Left renal pelvis (tissue), 4 donors: ENCODE measurements around the gene VAMP3. TPM values are rescaled to one million over a fixed set of nuclear protein-coding genes. Genes with fewer than 3 reads are reported as not detected.
"Not testable (repeated sequence)": the region's sequence is repeated elsewhere in the genome, so short reads cannot be mapped to it uniquely, and the experiment has no call there.

Source experiments
- DNase-seq, 4 donors: peaks; one replicate each; pipeline ENCODE4 v3.0.0-alpha.2; 2013; ENCODE audit warnings: low read depth in 4 of 4, low spot score in 3 of 4
- polyA plus RNA-seq, 4 donors: library from polyadenylated mRNA; unstranded; fragments of 120-200 nt; gene quantifications; one replicate each; pipeline ENCODE4 v1.2.1, GENCODE V29; 2013; ENCODE audit not compliant: insufficient read length in 4 of 4

The VAMP3 gene
- polyA plus RNA-seq, 4 donors = 100 to 116 (median 104) TPM

DNA sequence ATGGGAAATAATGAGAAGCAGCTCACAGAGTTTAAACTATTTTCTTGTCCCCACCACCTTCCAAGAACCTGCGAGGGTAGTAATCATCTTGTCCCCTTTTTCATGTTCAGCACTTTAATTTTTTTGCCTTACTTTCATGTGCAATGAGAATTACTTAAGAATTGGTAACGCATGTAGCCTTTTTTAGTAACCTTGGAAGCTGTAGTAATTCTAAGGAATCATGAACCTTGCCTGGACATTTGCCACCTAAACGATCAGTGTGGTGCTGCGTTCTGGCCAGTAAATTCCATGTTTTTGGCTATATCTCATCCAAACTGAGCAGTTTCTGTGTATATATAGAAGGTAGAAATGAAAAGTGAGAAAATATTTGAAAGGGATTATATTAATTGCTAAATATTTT is 3.9 kb upstream of the VAMP3 start:
- DNase-seq = no peak

DNA sequence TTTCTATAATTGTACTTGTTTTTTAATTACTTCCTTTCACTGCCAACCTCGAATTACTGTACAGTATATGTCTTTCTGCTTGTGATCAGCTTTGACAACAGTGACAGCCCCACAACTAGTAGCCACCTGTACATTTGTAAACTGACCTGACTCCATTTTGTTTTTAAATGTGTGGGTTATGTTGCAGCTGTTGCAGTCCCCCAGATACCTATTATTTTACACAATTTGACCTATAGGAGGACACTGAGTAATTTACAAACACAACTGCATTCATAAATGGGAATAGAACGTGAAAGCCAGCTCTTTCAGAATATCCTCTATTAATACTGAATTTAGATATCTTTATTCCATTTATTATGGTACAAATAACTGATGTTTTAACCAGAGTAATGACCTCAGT is 2.5 kb upstream of the VAMP3 start:
- no peak for DNase-seq

GRCh38 chr1:7769673-7770412 is 1.3 kb upstream of the VAMP3 start:
- no peak for DNase-seq

DNA sequence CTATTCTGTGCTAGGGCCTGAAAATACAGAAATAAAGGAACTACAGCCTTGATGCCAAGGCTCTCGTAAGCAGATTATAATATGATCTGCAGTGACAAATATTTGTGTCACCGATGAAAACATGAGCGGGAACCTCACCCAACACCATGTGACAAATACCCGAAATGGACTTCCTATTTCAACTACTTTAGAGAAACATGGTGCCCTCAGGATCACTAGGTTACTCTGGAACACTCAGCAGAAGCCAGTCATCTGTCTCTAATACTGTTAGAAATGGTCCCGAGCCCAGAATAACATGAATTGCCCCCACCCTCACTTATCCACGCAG is 463 bp upstream of the VAMP3 start:
- DNase-seq = no peak

DNA sequence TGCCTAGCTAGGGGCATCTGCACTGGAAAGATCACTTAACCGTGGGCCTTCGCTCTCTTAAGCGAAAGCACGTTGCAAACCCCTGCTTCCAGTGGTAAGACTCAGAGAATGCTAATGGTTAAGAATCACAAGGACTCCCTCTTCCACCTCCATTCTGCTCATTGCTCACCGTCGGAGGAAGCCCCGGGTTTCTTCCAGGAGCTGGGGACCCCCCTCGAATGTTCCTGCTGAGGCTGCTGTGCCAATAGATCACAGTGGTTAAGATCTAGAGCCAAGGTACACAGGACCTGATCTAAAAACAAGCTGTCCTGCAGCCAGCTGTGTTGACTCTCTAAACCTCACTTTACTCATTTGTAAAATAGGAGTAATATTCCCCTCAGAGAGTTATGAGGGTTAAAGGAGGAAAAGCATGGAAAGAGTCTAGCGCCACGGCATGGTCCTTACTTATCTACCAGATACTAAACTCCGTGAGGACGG is 765 bp downstream of the VAMP3 start:
- no peak for DNase-seq

DNA sequence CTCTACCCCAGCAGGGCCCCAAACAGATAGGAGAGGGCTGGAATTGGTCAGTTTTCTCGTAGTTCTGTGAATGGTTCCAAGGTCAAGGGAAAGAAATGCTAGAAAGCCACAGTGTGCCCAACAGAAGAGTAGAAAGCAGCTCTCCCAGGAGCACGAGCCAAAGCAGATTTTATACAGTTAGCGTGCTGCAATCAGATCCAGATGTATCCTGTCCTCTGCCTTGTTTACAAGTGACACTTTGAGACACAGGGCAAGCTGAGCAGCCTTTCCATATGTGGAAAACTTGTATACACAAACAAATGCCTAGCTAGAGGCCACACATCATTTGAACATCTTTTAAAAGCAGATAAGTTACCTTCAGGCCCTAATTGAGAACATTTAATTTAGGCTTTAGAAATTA is 6.5 kb downstream of the VAMP3 start:
- no peak for DNase-seq

- DNase-seq = no peak
Measured at GRCh38 chr1:7778133-7778628, 7.1 kb downstream of the VAMP3 start.

DNA sequence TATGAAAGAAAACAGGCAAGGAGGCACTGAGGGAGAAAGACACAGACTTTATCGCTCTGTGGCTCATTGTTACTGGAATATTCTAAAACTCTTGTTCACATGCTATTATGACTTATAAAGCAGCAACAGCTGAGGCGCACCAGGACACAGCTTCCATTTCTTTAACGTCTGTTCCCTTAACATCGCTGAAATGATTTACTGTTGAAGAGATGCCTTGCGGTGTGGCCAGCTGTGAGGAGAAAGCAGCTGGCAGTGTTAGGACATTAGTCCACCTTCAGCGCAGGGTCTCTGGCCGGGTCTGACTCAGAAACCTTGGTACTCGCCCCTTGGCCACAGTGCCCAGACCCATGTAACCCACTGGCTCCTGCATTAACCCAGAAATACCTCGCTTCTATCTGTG is 9.9 kb downstream of the VAMP3 start:
- DNase-seq = no peak

DNA sequence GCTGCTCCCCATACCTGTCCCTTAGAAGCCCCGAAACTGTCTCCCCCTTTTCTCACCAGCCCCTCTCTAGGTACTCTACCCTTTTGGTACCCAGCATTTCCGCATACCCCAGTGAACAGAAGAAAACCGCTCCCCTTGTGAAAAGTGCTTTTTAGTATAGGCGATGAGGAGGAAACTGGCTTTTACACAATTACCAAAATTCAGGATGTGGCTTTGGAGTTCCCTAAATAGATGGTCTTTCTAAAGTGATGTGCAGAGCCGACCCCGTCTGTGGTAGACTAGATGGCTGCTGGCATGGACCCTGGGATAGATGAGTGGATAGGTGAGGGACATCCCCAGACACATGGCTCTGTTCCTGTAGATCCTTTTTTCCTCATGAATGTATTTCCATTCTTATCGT is 10.4 kb downstream of the VAMP3 start:
- DNase-seq = no peak

DNA sequence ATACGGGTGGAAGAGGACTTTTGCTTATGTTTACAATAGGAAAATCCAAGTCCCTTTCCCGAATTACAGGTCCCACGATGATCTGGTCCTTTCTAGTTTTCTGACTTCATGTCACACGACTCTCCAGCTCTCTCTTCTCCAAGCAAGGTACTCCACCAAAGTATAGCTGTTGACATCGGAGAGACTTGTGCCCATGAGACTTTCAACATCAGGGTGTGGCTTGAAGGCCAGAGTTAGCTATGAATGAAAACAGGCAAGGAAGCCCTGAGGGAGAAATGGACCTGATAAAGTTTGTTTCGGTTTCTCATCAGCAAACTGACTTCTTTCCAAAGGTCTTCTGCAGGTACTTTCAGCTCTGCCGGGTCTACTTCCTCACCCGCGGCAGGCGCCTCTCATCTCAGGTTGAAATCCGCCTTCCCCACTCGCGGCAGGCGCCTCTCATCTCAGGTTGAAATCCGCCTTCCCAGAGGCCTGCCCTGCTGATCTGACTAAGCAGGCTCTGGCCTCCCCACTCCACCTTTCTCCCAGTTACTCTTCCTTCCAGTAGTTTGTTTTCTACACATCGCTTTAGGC is 10.9 kb downstream of the VAMP3 start:
- DNase-seq = no peak

DNA sequence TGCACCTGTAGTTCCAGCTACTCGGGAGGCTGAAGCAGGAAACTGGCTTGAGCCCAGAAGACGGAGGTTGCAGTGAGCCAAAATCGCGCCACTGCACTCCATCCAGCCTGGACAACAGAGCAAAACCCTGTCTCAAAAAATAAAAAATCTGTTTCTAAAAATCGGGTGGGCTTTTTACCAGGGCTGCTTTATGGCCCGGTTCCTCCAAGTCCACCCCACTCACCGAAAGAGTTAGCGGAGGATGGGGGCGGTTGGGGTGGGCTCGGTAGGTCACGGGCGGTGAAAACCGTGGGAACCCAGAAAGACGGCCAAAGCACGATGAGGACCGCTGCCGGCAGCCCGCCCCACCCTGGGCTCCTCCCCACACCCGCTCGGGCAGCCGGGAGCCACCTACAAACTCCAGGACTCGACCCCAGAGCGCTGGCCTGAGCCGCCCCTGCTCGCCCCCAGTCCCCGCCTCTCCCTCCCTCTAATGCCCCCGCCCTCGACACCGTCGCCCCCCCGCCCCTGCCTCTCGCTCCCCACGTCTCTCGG is 12.1 kb downstream of the VAMP3 start:
- DNase-seq = no peak

- DNase-seq = peak; percentile 86 to 94 (median 91)
Measured at GRCh38 chr1:7783826-7784491, 12.9 kb downstream of the VAMP3 start, which contains the start of gene PER3. Gene PER3 (plus strand): TSS chr1:7784291. CDS start chr1:7784878, 587 bp downstream.

DNA sequence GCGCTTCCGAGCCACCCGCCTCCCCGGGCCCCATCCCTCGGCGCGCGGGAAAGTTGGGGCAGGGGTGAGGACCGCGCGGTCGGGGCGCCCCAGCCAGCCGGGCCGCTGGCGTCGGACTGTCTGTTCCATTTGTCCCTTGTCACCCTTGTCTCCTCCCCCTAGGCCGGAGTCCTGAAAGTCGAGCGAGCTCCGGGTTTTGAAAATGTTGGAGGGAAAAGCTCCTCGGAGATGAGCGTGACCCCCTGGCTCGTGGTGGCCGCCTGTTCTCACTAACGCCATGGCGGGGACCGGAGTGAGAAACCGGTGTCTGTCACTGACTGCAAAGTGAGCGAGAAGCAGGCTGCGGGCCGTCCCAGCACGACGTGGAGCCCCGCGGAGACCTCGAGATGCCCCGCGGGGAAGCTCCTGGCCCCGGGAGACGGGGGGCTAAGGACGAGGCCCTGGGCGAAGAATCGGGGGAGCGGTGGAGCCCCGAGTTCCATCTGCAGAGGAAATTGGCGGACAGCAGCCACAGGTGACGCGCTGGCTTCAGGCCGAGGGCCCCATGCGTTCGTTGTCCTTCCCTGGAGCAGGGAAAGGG is 13.5 kb downstream of the VAMP3 start:
- no peak for DNase-seq

GRCh38 chr1:7785108-7785507 is 14.0 kb downstream of the VAMP3 start:
- DNase-seq = no peak

GRCh38 chr1:7786795-7787194 is 15.7 kb downstream of the VAMP3 start:
- DNase-seq = no peak

DNA sequence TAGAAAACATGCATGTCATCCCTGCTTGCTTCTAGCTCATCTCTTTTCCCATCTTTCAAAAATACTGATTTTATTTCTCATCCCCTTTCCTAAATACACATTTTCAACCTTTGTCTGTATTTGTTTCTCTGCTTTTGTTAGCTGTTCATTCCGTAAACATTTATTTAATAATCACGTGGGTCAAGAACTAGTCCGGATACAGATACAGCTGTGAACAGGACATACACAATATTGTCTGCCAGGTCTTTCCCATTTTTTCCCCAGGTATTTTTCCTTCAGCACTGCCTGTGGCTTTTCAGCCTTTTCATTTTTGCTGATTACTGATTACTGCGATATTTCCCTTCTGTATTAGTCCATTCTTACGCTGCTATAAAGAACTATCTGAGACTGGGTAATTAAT is 18.7 kb downstream of the VAMP3 start:
- DNase-seq = no peak

- not testable (repeated sequence) for DNase-seq
Measured at GRCh38 chr1:7791027-7791426, 19.9 kb downstream of the VAMP3 start.

GRCh38 chr1:7795406-7795805 is 24.3 kb downstream of the VAMP3 start:
- DNase-seq = no peak

DNA sequence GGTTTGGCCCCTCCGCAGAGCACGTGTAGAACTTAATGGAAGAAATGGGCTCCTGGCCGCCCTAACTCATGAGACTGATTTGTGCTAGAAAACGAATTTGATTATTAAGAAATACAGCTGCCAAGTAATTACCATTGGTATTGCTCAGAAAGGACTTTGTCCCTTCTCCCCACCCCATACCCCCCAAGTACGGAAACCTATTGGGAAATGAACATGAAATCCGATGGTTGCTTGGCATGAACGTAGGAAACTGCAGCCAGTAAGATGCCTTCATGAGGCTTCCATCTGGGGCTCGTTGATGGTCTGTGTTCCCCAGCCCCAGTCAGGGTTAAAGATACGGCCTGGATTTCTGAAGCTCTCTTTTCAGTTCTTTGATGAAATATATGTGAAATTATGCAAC is 34.4 kb downstream of the VAMP3 start:
- no peak for DNase-seq

GRCh38 chr1:7808253-7808844 is 37.3 kb downstream of the VAMP3 start:
- DNase-seq = no peak

DNA sequence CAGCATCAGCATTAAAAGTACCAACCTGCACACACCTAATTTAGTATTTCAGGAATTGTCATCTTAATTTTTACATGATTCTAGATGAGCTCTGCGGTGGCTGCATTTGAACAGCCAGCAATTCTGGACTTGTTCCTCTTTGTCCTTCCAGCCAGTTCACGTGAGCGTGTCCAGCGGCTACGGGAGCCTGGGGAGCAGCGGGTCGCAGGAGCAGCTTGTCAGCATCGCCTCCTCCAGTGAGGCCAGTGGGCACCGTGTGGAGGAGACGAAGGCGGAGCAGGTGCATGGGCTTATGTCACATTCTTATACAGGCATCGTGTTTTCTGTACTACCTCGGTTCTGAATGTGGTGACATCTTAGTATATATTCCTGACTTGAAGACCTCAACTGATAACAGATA is 38.6 kb downstream of the VAMP3 start:
- no peak for DNase-seq
